ENCODE measurements around the gene MYOF. TPM values are rescaled to one million over a fixed set of nuclear protein-coding genes. Genes with fewer than 3 reads are reported as not detected.

MYOF gene
- total and polyA plus RNA-seq, 2 of the 8 experiments (the other 6 are each of a cell fraction or from before 2014, with no cell fraction given) = 0.98 to 2.3 TPM

DNA sequence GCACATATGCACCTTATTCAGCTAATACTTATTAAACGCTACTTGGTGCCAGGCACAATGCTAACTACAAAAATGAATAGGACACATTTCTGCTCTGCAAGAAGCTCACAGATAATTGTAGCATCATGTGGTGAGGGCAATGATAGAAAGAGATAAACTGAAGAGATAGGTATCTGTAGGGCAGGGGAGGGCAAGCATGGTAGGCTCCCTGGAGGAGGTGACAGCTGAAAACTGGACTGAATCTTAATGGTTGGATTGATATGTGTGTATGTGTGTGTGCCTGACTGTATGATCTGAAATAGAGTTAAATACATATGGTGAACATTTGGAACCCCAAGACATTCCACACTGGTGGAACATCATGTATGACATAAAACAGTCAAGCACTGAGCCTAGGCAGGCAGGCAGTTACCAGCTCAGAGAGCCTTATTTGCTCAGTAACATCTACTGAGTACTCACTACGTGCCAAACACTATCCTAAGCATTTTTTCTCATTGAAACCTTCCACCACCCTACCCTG is 9.5 kb upstream of the MYOF start:
- Histone ChIP-seq H4K5ac (ENCODE audit: insufficient read length, low read depth, low read length) (no peak overlapping the region), H3K9ac (replicated peaks in 1 of 4; ENCODE audit: extremely low read depth in 1 of 4, low read depth in 3 of 4, low read length in 3 of 4) (no peak overlapping the region), H3K14ac (ENCODE audit: insufficient read length) (no peak overlapping the region), H3K79me1 (ENCODE audit: low read depth, low read length) (no peaks in the 10 kb centered on the region), H3K4me2 (ENCODE audit: insufficient read depth in 1 of 2, low read depth in 2 of 2, low read length in 2 of 2) (no peak overlapping the region), H3K56ac (replicated peaks; ENCODE audit: insufficient read length, low read depth, low read length) (no peak overlapping the region), H4K91ac (replicated peaks; ENCODE audit: insufficient read length, low read length) (no peak overlapping the region), H3K23ac (ENCODE audit: insufficient read length) (no peak overlapping the region), H3K4ac (replicated peaks; ENCODE audit: insufficient read length, low read depth, low read length) (no peak overlapping the region), H2AK5ac (ENCODE audit: low read depth, low read length) (no peak overlapping the region), H3K18ac (ENCODE audit: extremely low read depth, low read length) (no peak overlapping the region), H2BK12ac (ENCODE audit: low read depth, low read length) (no peak overlapping the region), H2BK5ac (ENCODE audit: low read depth, low read length) (no peak overlapping the region), H2BK15ac (ENCODE audit: low read length) (no peak overlapping the region), H4K20me1 (replicated peaks in 1 of 2; ENCODE audit: control insufficient read depth in 1 of 2, insufficient read depth in 2 of 2, low read length in 2 of 2) (no peaks in the 10 kb centered on the region), H2BK20ac (ENCODE audit: low read length) (no peak overlapping the region), H3K9me3 (ENCODE audit: insufficient read depth in 2 of 2, low read depth in 1 of 2, low read length in 1 of 2) (no peaks in the 10 kb centered on the region), H3K27ac (ENCODE audit: low read depth, low read length) (no peak overlapping the region), H3K23me2 (ENCODE audit: low read depth, low read length) (peaks cover 5% of the 10 kb centered on the region; the same call in 1 of the 2 replicates), H3K36me3 (ENCODE audit: control insufficient read depth in 2 of 4, insufficient read depth in 4 of 4, low read length in 3 of 4) (no peaks in the 10 kb centered on the region), H2AFZ (ENCODE audit: low read length) (no peak overlapping the region), H3K79me2 (ENCODE audit: control insufficient read depth in 1 of 2, insufficient read depth in 2 of 2, low read length in 2 of 2) (no peaks in the 10 kb centered on the region), H3K27me3 (replicated peaks in 1 of 4; ENCODE audit: control insufficient read depth in 3 of 4, extremely low read depth in 1 of 4, insufficient read depth in 3 of 4, low read length in 3 of 4) (peaks cover 0 to 2% (median 0%) of the 10 kb centered on the region in 4 experiments; a peak in 2 of 7 replicates), H4K8ac (ENCODE audit: extremely low read depth, insufficient read depth, low read length) (no peak overlapping the region), H2BK120ac (replicated peaks; ENCODE audit: low read depth, low read length) (no peak overlapping the region), H3K4me1 (replicated peaks in 1 of 4; ENCODE audit: control insufficient read depth in 3 of 4, insufficient read depth in 4 of 4, low read length in 3 of 4) (no peaks in the 10 kb centered on the region; a peak in 1 of 7 replicates), H3K4me3 (ENCODE audit: extremely low read depth in 1 of 4, insufficient read depth in 2 of 4, low read depth in 3 of 4, low read length in 4 of 4) (no peak overlapping the region)
- no peak for DNase-seq (ENCODE audit: low read depth in 1 of 2, low spot score in 2 of 2)
- CTCF ChIA-PET (ENCODE audit: partially characterized antibody) = interaction anchor here (0.8 to 16.5 kb wide), 7 partner anchors 9 to 134 kb away, joined by 3 to 513 read pairs (median 4); partner anchors contain the start of gene MYOF
- POLR2A ChIA-PET (ENCODE audit: partially characterized antibody) = no interaction called here
- no peak for FAIRE-seq
- TF ChIP-seq YY1 (IDR thresholded peaks at IDR 0.05; ENCODE audit: low read depth, low read length) (no peak), SIN3A (conservative IDR thresholded peaks at IDR 0.05 in 1 of 2, IDR thresholded peaks at IDR 0.05 in 1 of 2; ENCODE audit: low read depth in 1 of 2, low read length in 2 of 2) (no peak), RBBP5 (IDR thresholded peaks at IDR 0.05; ENCODE audit: borderline replicate concordance, low read depth, low read length) (no peak)
- 88% methylated on average over 2 of the region's 2 CpGs; no CpG with 5 or more reads in 1 of the 2 experiments for WGBS, 2 experiments (ENCODE audit: extremely low coverage in 1 of 2, insufficient coverage in 1 of 2, insufficient read length in 1 of 2, insufficient replicate concordance in 2 of 2, low coverage in 1 of 2, low lambda C conversion rate in 2 of 2, missing lambda C conversion rate in 1 of 2)
